Measurements from ENCODE around the gene ALG14. TPM values are rescaled to one million over a fixed set of nuclear protein-coding genes. Genes with fewer than 3 reads are reported as not detected.

The ALG14 gene
- total RNA-seq, 4 donors from 2014 or later = 0.62 to 1.2 (median 0.79) TPM

- peaks cover 2 to 18% (median 8%) of the 10 kb centered on the region in 3 donors for H3K4me1 ChIP-seq
- ATAC-seq = peak; percentile 89
- 0 to 11% methylated on average over 5 of the region's 5 CpGs for WGBS, 2 donors (ENCODE audit: low coverage in 1 of 2)
- H3K4me3 ChIP-seq = no peak overlapping the region
- TF ChIP-seq POLR2AphosphoS5 (IDR thresholded peaks at IDR 0.05) (peak; percentile 36), EP300 (IDR thresholded peaks at IDR 0.05) (no peak), CTCF (IDR thresholded peaks at IDR 0.05) (no peak), POLR2A (IDR thresholded peaks at IDR 0.05) (no peak)
- no peaks in the 10 kb centered on the region for H3K27me3 ChIP-seq
- H3K36me3 ChIP-seq = no peaks in the 10 kb centered on the region
- peaks cover 0 to 4% (median 0%) of the 10 kb centered on the region in 3 donors for H3K9me3 ChIP-seq
- peak overlapping the region; percentile 58 to 72 (median 66) for H3K27ac ChIP-seq
These were observed 14.3 kb upstream of the ALG14 start for GRCh38 chr1:95086949-95087533.

- peaks cover 0 to 4% (median 0%) of the 10 kb centered on the region in 3 donors for H3K9me3 ChIP-seq
- peaks cover 2 to 18% (median 8%) of the 10 kb centered on the region in 3 donors for H3K4me1 ChIP-seq
- H3K27ac ChIP-seq = no peak overlapping the region
- H3K27me3 ChIP-seq = no peaks in the 10 kb centered on the region
- H3K4me3 ChIP-seq = no peak overlapping the region
- H3K36me3 ChIP-seq = no peaks in the 10 kb centered on the region
- no peak for TF ChIP-seq POLR2AphosphoS5 (IDR thresholded peaks at IDR 0.05)
- no peak for TF ChIP-seq EP300 (IDR thresholded peaks at IDR 0.05)
- TF ChIP-seq POLR2A (IDR thresholded peaks at IDR 0.05) = no peak
- no peak for ATAC-seq
- 17 to 66% methylated on average over 1 to 2 of the region's 2 CpGs for WGBS, 2 donors (ENCODE audit: low coverage in 1 of 2)
These were observed 12.6 kb upstream of the ALG14 start for GRCh38 chr1:95085376-95085775.

GRCh38 chr1:95084317-95085176 is 11.8 kb upstream of the ALG14 start:
- Histone ChIP-seq H3K27ac (no peak overlapping the region), H3K36me3 (no peaks in the 10 kb centered on the region), H3K27me3 (no peaks in the 10 kb centered on the region), H3K4me3 (no peak overlapping the region), H3K4me1 (peaks cover 2 to 18% (median 8%) of the 10 kb centered on the region in 3 donors), H3K9me3 (no peaks in the 10 kb centered on the region)
- TF ChIP-seq POLR2A (IDR thresholded peaks at IDR 0.05) = no peak
- peak; percentile 45 to 65 (median 50) for TF ChIP-seq CTCF (IDR thresholded peaks at IDR 0.05)
- 69 to 90% methylated on average over 3 to 8 of the region's 8 CpGs for WGBS, 2 donors (ENCODE audit: low coverage in 1 of 2)
- peak; percentile 37 for ATAC-seq

- ATAC-seq = no peak
- Histone ChIP-seq H3K4me3 (no peak overlapping the region), H3K9me3 (no peaks in the 10 kb centered on the region), H3K27ac (no peak overlapping the region), H3K27me3 (no peaks in the 10 kb centered on the region), H3K4me1 (no peaks in the 10 kb centered on the region), H3K36me3 (no peaks in the 10 kb centered on the region)
- 71 to 83% methylated on average over 1 of the region's 1 CpG for WGBS, 2 donors (ENCODE audit: low coverage in 1 of 2)
- no peak for TF ChIP-seq POLR2A (IDR thresholded peaks at IDR 0.05)
- no peak for TF ChIP-seq EP300 (IDR thresholded peaks at IDR 0.05)
- TF ChIP-seq CTCF (IDR thresholded peaks at IDR 0.05) = no peak
- TF ChIP-seq POLR2AphosphoS5 (IDR thresholded peaks at IDR 0.05) = no peak
These were observed 8.1 kb upstream of the ALG14 start for GRCh38 chr1:95080879-95081278.

- H3K36me3 ChIP-seq = no peaks in the 10 kb centered on the region
- no peaks in the 10 kb centered on the region for H3K9me3 ChIP-seq
- 89% methylated on average over 1 of the region's 1 CpG; no CpG with 5 or more reads in 1 of the 2 donors for WGBS, 2 donors (ENCODE audit: low coverage in 1 of 2)
- TF ChIP-seq CTCF (IDR thresholded peaks at IDR 0.05) (no peak), POLR2A (IDR thresholded peaks at IDR 0.05) (no peak), POLR2AphosphoS5 (IDR thresholded peaks at IDR 0.05) (no peak), EP300 (IDR thresholded peaks at IDR 0.05) (no peak)
- no peaks in the 10 kb centered on the region for H3K4me1 ChIP-seq
- H3K4me3 ChIP-seq = no peak overlapping the region
- H3K27me3 ChIP-seq = no peaks in the 10 kb centered on the region
- no peak for ATAC-seq
- H3K27ac ChIP-seq = no peak overlapping the region
These were observed 7.7 kb upstream of the ALG14 start for GRCh38 chr1:95080446-95080845.
